Left lung (tissue), 10 donors: ENCODE data around the gene GIPC3. TPM values are rescaled to one million over a fixed set of nuclear protein-coding genes. Genes with fewer than 3 reads are reported as not detected.

ENCODE experiments used
- ATAC-seq: fragments of 200-7000 bp; cut with Tn5 transposase; one replicate; pipeline ENCODE4 v1.9.1; 2020; ENCODE audit warnings: moderate library complexity
- DNase-seq, 4 donors: peaks; one replicate each; pipeline ENCODE4 v3.0.0-alpha.2; 2013 to 2020
- H3K27ac ChIP-seq, 2 donors: fragments of 200-600 bp; sonication (generic) in 1 of 2; one replicate each; pipeline versions ENCODE4 v1.5.0 to v1.8.0; 2020 to 2021
- H3K27me3 ChIP-seq, 2 donors: fragments of 200-600 bp; sonication (generic) in 1 of 2; one replicate each; pipeline versions ENCODE4 v1.5.0 to v1.8.0; 2020 to 2021
- H3K36me3 ChIP-seq, 2 donors: fragments of 200-600 bp; sonication (generic) in 1 of 2; one replicate each; pipeline versions ENCODE4 v1.5.0 to v1.8.0; 2020 to 2021
- H3K4me1 ChIP-seq, 2 donors: fragments of 200-600 bp; one replicate each; pipeline ENCODE4 v1.8.0; 2021
- H3K4me3 ChIP-seq, 2 donors: fragments of 200-600 bp; sonication (generic) in 1 of 2; one replicate each; pipeline versions ENCODE4 v1.5.0 to v1.8.0; 2020 to 2021; ENCODE audit warnings: mild to moderate bottlenecking in 1 of 2
- H3K9me3 ChIP-seq, 2 donors: fragments of 200-600 bp; sonication (generic) in 1 of 2; one replicate each; pipeline versions ENCODE4 v1.5.0 to v1.8.0; 2020 to 2021
- CTCF ChIP-seq, 2 donors: fragments of 200-600 bp; sonication (generic) in 1 of 2; IDR thresholded peaks; one replicate each; pipeline versions ENCODE4 v1.5.0 to v1.8.0; 2021; ENCODE audit warnings: antibody characterized with exemption in 2 of 2
- intact Hi-C, 2 donors: fragments of 100-400 bp; cut with DNase I; formaldehyde crosslinking; loops; one replicate each; pipeline versions ENCODE4 v1.11.2 to v1.14.2; 2022
- polyA plus RNA-seq, 6 donors: library from polyadenylated mRNA; unstranded; fragments of 120-200 nt; gene quantifications; one replicate each; pipeline ENCODE4 v1.2.1, GENCODE V29; 2013; ENCODE audit not compliant: insufficient read length in 6 of 6
- total RNA-seq, 2 donors: library from RNA; stranded (reverse); fragmentation: NEBNext Ultra II Directional; extraction: Animal tissue kit (Norgen Biotek cat#: 25700); gene quantifications; one replicate each; pipeline ENCODE4 v1.2.1, GENCODE V29; 2021
- donor health status: DM: no; HTN: yes; CAD: no.
- donor health status: DM: no; HTN: no; CAD: no.

The GIPC3 gene
- total and polyA plus RNA-seq, 8 donors = 3.1 to 8.5 (median 4.4) TPM

GRCh38 chr19:3539756-3540118 is 45.5 kb upstream of the GIPC3 start:
- no peaks in the 10 kb centered on the region for H3K4me1 ChIP-seq
- no peaks in the 10 kb centered on the region for H3K27me3 ChIP-seq
- ATAC-seq = no peak
- H3K27ac ChIP-seq = no peak overlapping the region
- TF ChIP-seq CTCF (IDR thresholded peaks at IDR 0.05) = no peak
- no peaks in the 10 kb centered on the region for H3K9me3 ChIP-seq
- no peak for DNase-seq
- intact Hi-C loops = loop anchor here in 1 of 2 donors (10.0 kb wide), 1 partner anchor 75 kb away; no protein-coding TSS in a partner anchor
- peaks cover 0 to 67% of the 10 kb centered on the region in 2 donors for H3K36me3 ChIP-seq
- H3K4me3 ChIP-seq = no peak overlapping the region

GRCh38 chr19:3543150-3544057 is 41.9 kb upstream of the GIPC3 start:
- H3K27me3 ChIP-seq = no peaks in the 10 kb centered on the region
- intact Hi-C loops = loop anchor here in 1 of 2 donors (10.0 kb wide), 1 partner anchor 71 kb away; no protein-coding TSS in a partner anchor
- no peak overlapping the region for H3K4me3 ChIP-seq
- H3K4me1 ChIP-seq = peaks cover 0 to 11% of the 10 kb centered on the region in 2 donors
- no peak for DNase-seq
- H3K9me3 ChIP-seq = no peaks in the 10 kb centered on the region
- TF ChIP-seq CTCF (IDR thresholded peaks at IDR 0.05) = no peak
- no peak overlapping the region for H3K27ac ChIP-seq
- peaks cover 0 to 70% of the 10 kb centered on the region in 2 donors for H3K36me3 ChIP-seq
- ATAC-seq = no peak

- no peak for TF ChIP-seq CTCF (IDR thresholded peaks at IDR 0.05)
- H3K27me3 ChIP-seq = no peaks in the 10 kb centered on the region
- DNase-seq (no peak), ATAC-seq (no peak)
- no peak overlapping the region for H3K27ac ChIP-seq
- H3K4me3 ChIP-seq = no peak overlapping the region
- H3K9me3 ChIP-seq = no peaks in the 10 kb centered on the region
- H3K4me1 ChIP-seq = peaks cover 0 to 17% of the 10 kb centered on the region in 2 donors
- intact Hi-C loops = loop anchor here in 1 of 2 donors (10.0 kb wide), 1 partner anchor 71 kb away; no protein-coding TSS in a partner anchor
- H3K36me3 ChIP-seq = peaks cover 0 to 67% of the 10 kb centered on the region in 2 donors
These were observed 41.3 kb upstream of the GIPC3 start for GRCh38 chr19:3544058-3544376.

GRCh38 chr19:3544742-3545668 is 40.3 kb upstream of the GIPC3 start:
- ATAC-seq (peak; percentile 82), DNase-seq (peak in 3 of 4 donors; percentile 44 to 97 (median 72))
- no peak overlapping the region for H3K27ac ChIP-seq
- H3K4me1 ChIP-seq = peaks cover 0 to 22% of the 10 kb centered on the region in 2 donors
- TF ChIP-seq CTCF (IDR thresholded peaks at IDR 0.05) = peak; percentile 84 to 96
- intact Hi-C loops = loop anchor here in 1 of 2 donors (10.0 kb wide), 1 partner anchor 70 kb away; no protein-coding TSS in a partner anchor
- H3K9me3 ChIP-seq = no peaks in the 10 kb centered on the region
- no peak overlapping the region for H3K4me3 ChIP-seq
- peaks cover 0 to 61% of the 10 kb centered on the region in 2 donors for H3K36me3 ChIP-seq
- H3K27me3 ChIP-seq = no peaks in the 10 kb centered on the region
